DND-41 (cell line): ENCODE results near the gene VPS50.

Experiments
- ATAC-seq: fragments of 200-7000 bp; cut with Tn5 transposase; 3 replicates; pipeline ENCODE4 v1.9.1; 2021; ENCODE audit warnings: low read depth; ENCODE audit not compliant: insufficient read depth
- DNase-seq: peaks from one replicate; pipeline ENCODE4 v3.0.0-alpha.2; 2020
- H2AFZ ChIP-seq: 2 replicates; pipeline ENCODE4 v1.6.0; 2012; ENCODE audit warnings: low read depth, low read length
- H3K27ac ChIP-seq: 2 replicates; pipeline ENCODE4 v1.5.1; 2012; ENCODE audit warnings: low read length, inconsistent platforms
- H3K27me3 ChIP-seq: fragments of 200-600 bp; sonication (generic); 2 replicates; pipeline ENCODE4 v1.6.0; 2012; ENCODE audit warnings: low read length, mild to moderate bottlenecking, inconsistent platforms; ENCODE audit not compliant: insufficient read depth, poor library complexity
- H3K36me3 ChIP-seq: 2 replicates; pipeline ENCODE4 v1.5.1; 2012; ENCODE audit warnings: low read length, inconsistent platforms; ENCODE audit not compliant: insufficient read depth
- H3K4me1 ChIP-seq: 2 replicates; pipeline ENCODE4 v1.5.1; 2012; ENCODE audit warnings: mild to moderate bottlenecking, low read length; ENCODE audit not compliant: insufficient read depth
- H3K4me2 ChIP-seq: 2 replicates; pipeline ENCODE4 v1.6.0; 2012; ENCODE audit warnings: mild to moderate bottlenecking, moderate library complexity, low read length, inconsistent platforms; ENCODE audit not compliant: insufficient read depth
- H3K4me3 ChIP-seq, 2 experiments: fragments of 200-600 bp in 1 of 2; shearing (Covaris generic) in 1 of 2; 2 replicates each; pipeline ENCODE4 v1.5.1; 2012 to 2016; ENCODE audit warnings: inconsistent platforms in 2 of 2, low read length in 2 of 2, mild to moderate bottlenecking in 2 of 2, low read depth in 1 of 2, moderate library complexity in 1 of 2
- H3K79me2 ChIP-seq: 2 replicates; pipeline ENCODE4 v1.6.0; 2012; ENCODE audit warnings: low read length, inconsistent platforms; ENCODE audit not compliant: insufficient read depth
- H3K9ac ChIP-seq: 2 replicates; pipeline ENCODE4 v1.6.0; 2012; ENCODE audit warnings: low read depth, mild to moderate bottlenecking, inconsistent platforms, low read length, moderate library complexity
- H3K9me3 ChIP-seq: 2 replicates; pipeline ENCODE4 v1.5.1; 2012; ENCODE audit warnings: low read length, moderate library complexity, mild to moderate bottlenecking, inconsistent platforms; ENCODE audit not compliant: insufficient read depth, severe bottlenecking
- H4K20me1 ChIP-seq: 2 replicates; pipeline ENCODE4 v1.6.0; 2012; ENCODE audit warnings: low read length; ENCODE audit not compliant: insufficient read depth
- EZH2 ChIP-seq: IDR thresholded peaks from 3 replicates; pipeline ENCODE4 v1.6.1; 2012; ENCODE audit warnings: borderline replicate concordance, low read depth, mild to moderate bottlenecking, moderate library complexity, low read length, inconsistent platforms; ENCODE audit not compliant: severe bottlenecking
- TF ChIP-seq, protein P1 (sequence below): IDR thresholded peaks from 2 replicates; pipeline ENCODE4 v1.5.1; 2012; ENCODE audit warnings: borderline replicate concordance, low read length, moderate library complexity, mild to moderate bottlenecking; ENCODE audit not compliant: poor library complexity, severe bottlenecking; ENCODE audit errors: extremely low read depth

The VPS50 gene

DNA sequence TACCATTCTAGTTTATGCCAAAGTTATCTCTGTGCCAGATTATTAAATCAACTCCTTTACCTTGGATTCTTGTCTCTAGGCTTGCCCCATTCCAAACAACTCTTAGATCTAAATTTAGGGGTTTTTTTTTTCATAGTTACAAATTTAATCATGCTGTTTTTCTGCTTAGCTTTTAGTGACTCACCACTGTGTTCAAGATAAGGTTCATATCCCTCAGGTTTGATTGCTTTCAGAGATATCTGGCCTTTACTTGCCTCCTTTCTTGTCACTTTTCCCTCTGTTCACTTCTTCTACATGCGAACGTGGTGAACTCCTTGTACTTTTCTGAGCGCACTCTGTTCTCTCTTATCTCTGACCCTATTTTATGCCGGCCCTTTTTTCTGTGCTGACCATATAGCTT lies 78.2 kb downstream of the VPS50 start:
- H3K4me2 ChIP-seq: no peak overlapping the region
- no peaks in the 10 kb centered on the region for H3K4me1 ChIP-seq
- TF ChIP-seq, protein P1, sequence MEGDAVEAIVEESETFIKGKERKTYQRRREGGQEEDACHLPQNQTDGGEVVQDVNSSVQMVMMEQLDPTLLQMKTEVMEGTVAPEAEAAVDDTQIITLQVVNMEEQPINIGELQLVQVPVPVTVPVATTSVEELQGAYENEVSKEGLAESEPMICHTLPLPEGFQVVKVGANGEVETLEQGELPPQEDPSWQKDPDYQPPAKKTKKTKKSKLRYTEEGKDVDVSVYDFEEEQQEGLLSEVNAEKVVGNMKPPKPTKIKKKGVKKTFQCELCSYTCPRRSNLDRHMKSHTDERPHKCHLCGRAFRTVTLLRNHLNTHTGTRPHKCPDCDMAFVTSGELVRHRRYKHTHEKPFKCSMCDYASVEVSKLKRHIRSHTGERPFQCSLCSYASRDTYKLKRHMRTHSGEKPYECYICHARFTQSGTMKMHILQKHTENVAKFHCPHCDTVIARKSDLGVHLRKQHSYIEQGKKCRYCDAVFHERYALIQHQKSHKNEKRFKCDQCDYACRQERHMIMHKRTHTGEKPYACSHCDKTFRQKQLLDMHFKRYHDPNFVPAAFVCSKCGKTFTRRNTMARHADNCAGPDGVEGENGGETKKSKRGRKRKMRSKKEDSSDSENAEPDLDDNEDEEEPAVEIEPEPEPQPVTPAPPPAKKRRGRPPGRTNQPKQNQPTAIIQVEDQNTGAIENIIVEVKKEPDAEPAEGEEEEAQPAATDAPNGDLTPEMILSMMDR: no peak
- TF ChIP-seq EZH2: no peak
- H3K79me2 ChIP-seq: no peaks in the 10 kb centered on the region
- H3K9me3 ChIP-seq: no peaks in the 10 kb centered on the region
- H4K20me1 ChIP-seq: no peaks in the 10 kb centered on the region
- no peak overlapping the region for H2AFZ ChIP-seq
- no peaks in the 10 kb centered on the region for H3K27me3 ChIP-seq
- peaks cover 13% of the 10 kb centered on the region; the same call in 1 of the 2 replicates for H3K36me3 ChIP-seq
- no peak for ATAC-seq
- no peak for DNase-seq
- no peak overlapping the region for H3K4me3 ChIP-seq
- H3K9ac ChIP-seq: no peak overlapping the region
- H3K27ac ChIP-seq: no peak overlapping the region

GRCh38 chr7:93314449-93314848 lies 82.3 kb downstream of the VPS50 start:
- H3K36me3 ChIP-seq: peaks cover 9% of the 10 kb centered on the region; the same call in 1 of the 2 replicates
- DNase-seq (no peak), ATAC-seq (no peak)
- H3K4me1 ChIP-seq: no peaks in the 10 kb centered on the region
- H4K20me1 ChIP-seq: no peaks in the 10 kb centered on the region
- H3K27ac ChIP-seq: no peak overlapping the region
- H2AFZ ChIP-seq: no peak overlapping the region
- H3K4me3 ChIP-seq: no peak overlapping the region
- TF ChIP-seq EZH2: no peak
- TF ChIP-seq, protein P1: no peak
- H3K9me3 ChIP-seq: no peaks in the 10 kb centered on the region
- no peaks in the 10 kb centered on the region for H3K27me3 ChIP-seq
- H3K4me2 ChIP-seq: no peak overlapping the region
- no peaks in the 10 kb centered on the region for H3K79me2 ChIP-seq
- no peak overlapping the region for H3K9ac ChIP-seq

GRCh38 chr7:93315896-93316295 lies 83.7 kb downstream of the VPS50 start:
- H3K4me2 ChIP-seq: no peak overlapping the region
- DNase-seq: no peak
- no peak for ATAC-seq
- H2AFZ ChIP-seq: no peak overlapping the region
- no peak overlapping the region for H3K4me3 ChIP-seq
- no peaks in the 10 kb centered on the region for H4K20me1 ChIP-seq
- H3K27ac ChIP-seq: no peak overlapping the region
- H3K4me1 ChIP-seq: no peaks in the 10 kb centered on the region
- H3K9me3 ChIP-seq: no peaks in the 10 kb centered on the region
- H3K27me3 ChIP-seq: no peaks in the 10 kb centered on the region
- H3K36me3 ChIP-seq: peaks cover 11% of the 10 kb centered on the region; the same call in 1 of the 2 replicates
- H3K79me2 ChIP-seq: no peaks in the 10 kb centered on the region
- H3K9ac ChIP-seq: no peak overlapping the region
- TF ChIP-seq EZH2: no peak
- TF ChIP-seq, protein P1: no peak

GRCh38 chr7:93316730-93317129 lies 84.6 kb downstream of the VPS50 start:
- no peak overlapping the region for H3K4me3 ChIP-seq

More at GRCh38 chr7:93316730-93317129, 84.6 kb downstream of the VPS50 start:
- no peak for ATAC-seq
- TF ChIP-seq EZH2: no peak
- TF ChIP-seq, protein P1: no peak
- no peaks in the 10 kb centered on the region for H4K20me1 ChIP-seq
- H3K4me1 ChIP-seq: no peaks in the 10 kb centered on the region
- H3K27ac ChIP-seq: no peak overlapping the region
- H3K27me3 ChIP-seq: no peaks in the 10 kb centered on the region
- no peaks in the 10 kb centered on the region for H3K9me3 ChIP-seq
- no peak overlapping the region for H3K9ac ChIP-seq
- H3K36me3 ChIP-seq: peaks cover 11% of the 10 kb centered on the region; the same call in 1 of the 2 replicates
- no peak overlapping the region for H3K4me2 ChIP-seq
- H3K79me2 ChIP-seq: no peaks in the 10 kb centered on the region
- DNase-seq: no peak
- H2AFZ ChIP-seq: no peak overlapping the region
